Measurements from ENCODE around the gene JAM3. TPM values are rescaled to one million over a fixed set of nuclear protein-coding genes. Genes with fewer than 3 reads are reported as not detected.

Gene JAM3
- total and polyA plus RNA-seq, 3 experiments from 2014 or later: 4.9 to 14.8 (median 12.5) TPM

- no peak overlapping the region for H3K27ac Mint-ChIP-seq
- no peaks in the 10 kb centered on the region for H3K4me1 ChIP-seq (ENCODE audit: insufficient read depth, low read length)
Measured at GRCh38 chr11:134200688-134201087, 131.8 kb downstream of the JAM3 start.

More at GRCh38 chr11:134200688-134201087, 131.8 kb downstream of the JAM3 start:
- H3K27me3 ChIP-seq (ENCODE audit: insufficient read depth, low read length, poor library complexity, severe bottlenecking): no peaks in the 10 kb centered on the region
- H3K27ac ChIP-seq (ENCODE audit: low read depth, low read length): no peak overlapping the region
- DNase-seq: no peak
- ChIA-PET POLR2A (no interaction called here), CTCF (no interaction called here)
- Mint-ChIP-seq H3K9me3 (no peaks in the 10 kb centered on the region), H3K27me3 (no peaks in the 10 kb centered on the region), H3K4me1 (peaks cover 5 to 13% (median 7%) of the 10 kb centered on the region in 3 donors), H3K36me3 (peaks cover 18 to 88% (median 28%) of the 10 kb centered on the region in 3 donors), H3K4me3 (no peak overlapping the region)
- peaks cover 27% of the 10 kb centered on the region for H3K36me3 ChIP-seq (ENCODE audit: insufficient read depth, low read length)
- no peaks in the 10 kb centered on the region for H3K9me3 ChIP-seq (ENCODE audit: low read length)
- H3K4me3 ChIP-seq (ENCODE audit: low read length): no peak overlapping the region

Other genes with a start within 250 kb of the JAM3 start
- gene SPATA19, start 223.6 kb upstream of the JAM3 start, total RNA-seq: not detected
- not detected for gene SPATA19, start 223.6 kb upstream of the JAM3 start, polyA plus RNA-seq
- gene IGSF9B, start 112.1 kb upstream of the JAM3 start, total RNA-seq: 10 to 100 TPM; 12.2 to 15.2 TPM
- gene IGSF9B, start 112.1 kb upstream of the JAM3 start, polyA plus RNA-seq: 1.4 TPM
- 10 to 100 TPM; 76.7 to 80.4 TPM for gene NCAPD3, start 154.9 kb downstream of the JAM3 start, total RNA-seq
- 14.3 TPM for gene NCAPD3, start 154.9 kb downstream of the JAM3 start, polyA plus RNA-seq
- gene VPS26B, start 155.6 kb downstream of the JAM3 start, total RNA-seq: 10 to 100 TPM; 36.6 to 36.7 TPM
- 73.5 TPM for gene VPS26B, start 155.6 kb downstream of the JAM3 start, polyA plus RNA-seq
- gene THYN1, start 184.3 kb downstream of the JAM3 start, total RNA-seq: 10 to 100 TPM; 58.9 to 68.4 TPM
- gene THYN1, start 184.3 kb downstream of the JAM3 start, polyA plus RNA-seq: 133 TPM
- 10 to 100 TPM; 27.1 to 28.2 TPM for gene ACAD8, start 184.5 kb downstream of the JAM3 start, total RNA-seq
- gene ACAD8, start 184.5 kb downstream of the JAM3 start, polyA plus RNA-seq: 20.9 TPM
- 1 to 10 TPM; 2.3 to 3.0 TPM for gene GLB1L3, start 207.3 kb downstream of the JAM3 start, total RNA-seq
- gene GLB1L3, start 207.3 kb downstream of the JAM3 start, polyA plus RNA-seq: 2.0 TPM

Data from CD8-positive, alpha-beta memory T cell (primary cell).